Epithelial cell of esophagus (primary cell): ENCODE results near the gene SPAAR.

ENCODE experiments used
- DNase-seq: peaks from one replicate; pipeline ENCODE4 v3.0.0; 2010; ENCODE audit warnings: low read depth
- H3K4me3 ChIP-seq: 2 replicates; pipeline ENCODE4 v1.5.1; 2011; ENCODE audit warnings: mild to moderate bottlenecking, low read length, control low read depth
- CTCF ChIP-seq: IDR thresholded peaks from 2 replicates; pipeline ENCODE4 v1.5.1; 2011; ENCODE audit warnings: low read depth, mild to moderate bottlenecking, low read length, control low read depth, inconsistent platforms; ENCODE audit not compliant: insufficient read depth; ENCODE audit errors: missing control alignments

SPAAR gene

GRCh38 chr9:35903049-35903448, 6.2 kb upstream of the SPAAR start:
- peak; percentile 83 for DNase-seq

GRCh38 chr9:35904338-35904737, 5.0 kb upstream of the SPAAR start:
- DNase-seq = no peak

More at GRCh38 chr9:35903049-35903448, 6.2 kb upstream of the SPAAR start:
- TF ChIP-seq CTCF = peak; percentile 62
- H3K4me3 ChIP-seq = no peak overlapping the region

GRCh38 chr9:35905051-35905781, 4.1 kb upstream of the SPAAR start:
- H3K4me3 ChIP-seq = no peak overlapping the region
- peak; percentile 82 for DNase-seq
- no peak for TF ChIP-seq CTCF

More at GRCh38 chr9:35904338-35904737, 5.0 kb upstream of the SPAAR start:
- no peak overlapping the region for H3K4me3 ChIP-seq
- TF ChIP-seq CTCF = no peak

GRCh38 chr9:35905912-35906679, 3.2 kb upstream of the SPAAR start, which contains the start of gene HRCT1:
Gene HRCT1, plus strand, starts transcription at chr9:35906202. Its CDS starts 86 bp downstream, at chr9:35906288.
- TF ChIP-seq CTCF = no peak
- H3K4me3 ChIP-seq = no peak within 1 kb of the TSS

GRCh38 chr9:35906923-35907699, 2.2 kb upstream of the SPAAR start:
- peak; percentile 46 for DNase-seq
- H3K4me3 ChIP-seq = no peak overlapping the region
- no peak for TF ChIP-seq CTCF

More at GRCh38 chr9:35905912-35906679, 3.2 kb upstream of the SPAAR start, which contains the start of gene HRCT1:
- peak; percentile 97 for DNase-seq

GRCh38 chr9:35907711-35908503, 1.4 kb upstream of the SPAAR start:
- no peak overlapping the region for H3K4me3 ChIP-seq
- DNase-seq = peak; percentile 88
- TF ChIP-seq CTCF = no peak
